Measurements from ENCODE around the gene ACTR2. TPM values are rescaled to one million over a fixed set of nuclear protein-coding genes. Genes with fewer than 3 reads are reported as not detected.

ACTR2 gene
- polyA plus RNA-seq, 1 experiment, result 57.9 TPM

DNA sequence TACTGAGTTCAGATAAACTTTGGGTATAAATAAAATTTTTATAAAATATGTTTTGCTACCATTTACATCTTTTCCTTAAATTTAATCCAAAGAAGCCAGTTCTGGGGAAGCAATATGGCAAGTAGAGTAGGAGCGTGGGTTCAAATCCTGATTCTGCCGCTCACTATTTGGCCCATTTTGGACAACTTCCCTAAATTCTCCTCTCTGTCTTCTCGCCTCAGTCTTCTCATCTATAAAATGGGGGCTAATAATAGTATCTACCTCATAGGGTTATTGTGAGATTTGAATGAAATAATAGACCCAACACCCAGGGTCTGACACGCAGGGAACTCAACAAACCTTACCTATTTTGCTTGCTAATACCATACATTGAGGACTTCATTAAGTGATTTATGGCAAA, 59.7 kb downstream of the ACTR2 start:
- no peak for DNase-seq (ENCODE audit: low read depth)
- no peaks in the 10 kb centered on the region for H3K36me3 ChIP-seq (ENCODE audit: control insufficient read depth, insufficient read depth, low read length)
- TF ChIP-seq, protein P1, sequence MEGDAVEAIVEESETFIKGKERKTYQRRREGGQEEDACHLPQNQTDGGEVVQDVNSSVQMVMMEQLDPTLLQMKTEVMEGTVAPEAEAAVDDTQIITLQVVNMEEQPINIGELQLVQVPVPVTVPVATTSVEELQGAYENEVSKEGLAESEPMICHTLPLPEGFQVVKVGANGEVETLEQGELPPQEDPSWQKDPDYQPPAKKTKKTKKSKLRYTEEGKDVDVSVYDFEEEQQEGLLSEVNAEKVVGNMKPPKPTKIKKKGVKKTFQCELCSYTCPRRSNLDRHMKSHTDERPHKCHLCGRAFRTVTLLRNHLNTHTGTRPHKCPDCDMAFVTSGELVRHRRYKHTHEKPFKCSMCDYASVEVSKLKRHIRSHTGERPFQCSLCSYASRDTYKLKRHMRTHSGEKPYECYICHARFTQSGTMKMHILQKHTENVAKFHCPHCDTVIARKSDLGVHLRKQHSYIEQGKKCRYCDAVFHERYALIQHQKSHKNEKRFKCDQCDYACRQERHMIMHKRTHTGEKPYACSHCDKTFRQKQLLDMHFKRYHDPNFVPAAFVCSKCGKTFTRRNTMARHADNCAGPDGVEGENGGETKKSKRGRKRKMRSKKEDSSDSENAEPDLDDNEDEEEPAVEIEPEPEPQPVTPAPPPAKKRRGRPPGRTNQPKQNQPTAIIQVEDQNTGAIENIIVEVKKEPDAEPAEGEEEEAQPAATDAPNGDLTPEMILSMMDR (IDR thresholded peaks at IDR 0.05; ENCODE audit: insufficient read depth, low read depth, low read length), result no peak
- H3K27me3 ChIP-seq (ENCODE audit: control insufficient read depth, insufficient read depth, low read length), result no peaks in the 10 kb centered on the region
- ChIA-PET CTCF (interaction anchor here (1.1 kb wide), 1 partner anchor 10 kb away, joined by 4 read pairs; no protein-coding TSS in a partner anchor), POLR2A (no interaction called here)
- no peak overlapping the region for H3K4me3 ChIP-seq (ENCODE audit: low read depth, low read length)

DNA sequence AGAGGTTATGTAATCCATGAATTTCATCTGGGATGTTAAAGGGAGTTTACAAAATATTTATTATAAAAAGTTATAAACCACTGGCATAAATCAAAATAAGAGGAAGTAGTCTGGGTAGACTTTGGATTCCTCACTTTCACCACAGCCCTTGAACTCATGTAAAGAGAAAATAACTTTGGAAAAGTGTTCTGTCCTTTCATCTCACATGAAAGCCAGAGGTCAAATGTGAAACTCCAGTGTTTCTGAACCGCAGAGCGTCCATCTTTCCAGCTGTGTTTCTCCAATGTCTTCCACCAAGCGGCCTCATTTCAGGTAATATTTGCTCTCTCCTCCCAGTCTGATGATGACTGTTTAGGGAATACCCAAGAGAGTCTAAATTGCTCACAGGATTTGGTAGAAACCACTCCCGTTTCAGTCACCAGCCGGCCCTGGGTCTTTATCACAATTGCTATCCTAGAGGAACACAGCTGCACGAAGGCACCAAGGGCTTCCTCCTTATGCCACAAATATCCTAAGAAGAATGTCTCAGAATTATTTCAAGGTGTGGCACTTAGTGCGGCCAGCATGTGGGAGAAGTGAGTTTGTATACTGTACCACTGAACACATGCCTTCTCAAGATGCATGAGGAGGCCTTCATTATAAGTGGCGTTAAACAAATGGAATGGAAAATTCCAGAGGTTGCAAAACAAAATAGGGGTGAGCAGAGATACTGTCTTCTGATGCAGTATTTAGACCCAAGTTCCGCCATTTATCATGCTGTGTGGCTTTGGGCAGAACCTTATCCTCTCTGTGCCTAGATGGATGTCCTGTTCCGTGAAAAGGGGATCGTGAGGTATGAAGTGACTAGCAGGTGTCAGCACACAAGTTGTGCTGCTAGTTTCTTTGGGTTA, 63.8 kb downstream of the ACTR2 start:
- peaks cover 1% of the 10 kb centered on the region; the same call in 1 of the 2 replicates for H3K27me3 ChIP-seq (ENCODE audit: control insufficient read depth, insufficient read depth, low read length)
- TF ChIP-seq, protein P1 (IDR thresholded peaks at IDR 0.05; ENCODE audit: insufficient read depth, low read depth, low read length), result 0 out of 2 replicates have a peak, but pooled peaks have one; percentile 5
- POLR2A ChIA-PET, result no interaction called here
- H3K4me3 ChIP-seq (ENCODE audit: low read depth, low read length), result no peak overlapping the region
- CTCF ChIA-PET, result interaction anchor here (0.6 to 1.2 kb wide), 3 partner anchors 26 to 436 kb away, joined by 4 to 5 read pairs (median 4); no protein-coding TSS in a partner anchor
- no peak for DNase-seq (ENCODE audit: low read depth)
- no peaks in the 10 kb centered on the region for H3K36me3 ChIP-seq (ENCODE audit: control insufficient read depth, insufficient read depth, low read length)

DNA sequence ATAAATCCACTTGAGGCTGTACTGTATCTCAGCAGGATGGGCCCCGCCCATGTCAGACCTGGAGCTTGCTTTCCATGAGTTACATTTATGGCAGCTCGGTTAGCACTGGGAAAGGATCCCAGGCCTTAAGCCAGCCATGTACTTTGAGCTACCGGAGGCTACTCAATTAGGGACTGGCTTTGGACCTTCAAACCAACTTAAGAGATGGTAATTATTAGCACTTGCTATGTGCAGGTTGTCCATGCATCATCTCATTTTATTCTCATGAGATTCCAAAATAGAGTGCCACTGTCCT, 64.4 kb downstream of the ACTR2 start:
- CTCF ChIA-PET, result interaction anchor here (0.7 to 1.2 kb wide), 2 partner anchors 26 to 142 kb away, joined by 4 to 5 read pairs; no protein-coding TSS in a partner anchor

DNA sequence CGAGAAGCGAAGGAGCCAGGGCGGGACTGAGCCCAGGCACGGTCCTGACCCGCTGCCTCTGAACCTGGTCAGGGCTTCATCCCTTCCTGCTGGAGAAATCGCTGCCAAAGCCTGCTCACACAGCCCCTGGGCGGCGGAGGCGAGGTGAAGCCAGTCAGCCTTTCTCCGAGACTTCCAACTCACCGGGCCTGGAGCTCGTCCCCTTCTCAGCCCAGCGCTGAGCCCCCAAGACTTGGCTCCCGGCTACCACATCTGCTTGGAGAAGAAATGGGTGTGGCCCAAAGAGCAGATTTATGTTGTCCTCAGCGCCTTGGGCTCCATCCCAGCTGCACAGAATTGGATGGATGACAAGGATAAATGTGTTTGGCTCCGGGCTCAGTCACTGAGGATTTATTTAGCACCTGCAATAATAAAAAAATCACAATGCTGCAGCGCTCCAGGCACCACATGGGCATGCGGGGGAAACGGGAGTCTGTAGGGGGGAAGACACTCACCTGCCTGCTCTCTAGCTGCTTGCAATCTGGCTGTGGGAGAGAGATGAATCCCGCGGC, 64.9 kb downstream of the ACTR2 start:
- Histone ChIP-seq H3K27me3 (ENCODE audit: control insufficient read depth, insufficient read depth, low read length) (peaks cover 1% of the 10 kb centered on the region; the same call in 1 of the 2 replicates), H3K36me3 (ENCODE audit: control insufficient read depth, insufficient read depth, low read length) (no peaks in the 10 kb centered on the region), H3K4me3 (ENCODE audit: low read depth, low read length) (no peak overlapping the region)
- CTCF ChIA-PET, result interaction anchor here (0.7 to 1.2 kb wide), 2 partner anchors 142 to 272 kb away, joined by 3 to 5 read pairs; no protein-coding TSS in a partner anchor
- POLR2A ChIA-PET, result no interaction called here
- TF ChIP-seq, protein P1 (IDR thresholded peaks at IDR 0.05; ENCODE audit: insufficient read depth, low read depth, low read length), result no peak
- DNase-seq (ENCODE audit: low read depth), result no peak

More for the DNA sequence above, 64.4 kb downstream of the ACTR2 start:
- Histone ChIP-seq H3K36me3 (ENCODE audit: control insufficient read depth, insufficient read depth, low read length) (no peaks in the 10 kb centered on the region), H3K4me3 (ENCODE audit: low read depth, low read length) (no peak overlapping the region), H3K27me3 (ENCODE audit: control insufficient read depth, insufficient read depth, low read length) (peaks cover 1% of the 10 kb centered on the region; the same call in 1 of the 2 replicates)
- POLR2A ChIA-PET, result no interaction called here
- DNase-seq (ENCODE audit: low read depth), result no peak
- TF ChIP-seq, protein P1 (IDR thresholded peaks at IDR 0.05; ENCODE audit: insufficient read depth, low read depth, low read length), result no peak

DNA sequence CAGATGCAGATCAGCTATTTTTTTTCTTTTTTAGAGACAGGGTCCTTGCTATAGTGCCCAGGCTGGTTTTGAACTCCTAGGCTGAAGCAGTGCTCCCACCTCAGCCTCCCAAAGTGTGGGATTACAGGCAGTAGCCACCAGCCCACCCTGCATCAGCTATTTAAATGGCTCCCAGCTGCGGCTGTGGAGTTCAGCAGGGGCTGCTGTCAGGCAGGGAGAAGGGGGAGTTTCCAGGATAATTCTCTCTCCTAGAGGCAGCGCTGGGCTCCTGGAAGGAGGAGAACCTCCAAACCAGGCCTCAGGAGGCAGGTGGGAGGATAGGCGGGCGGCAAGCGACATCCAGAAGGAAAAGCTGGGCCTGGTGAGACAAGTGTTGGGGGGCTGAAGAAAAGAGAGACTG, 65.7 kb downstream of the ACTR2 start:
- TF ChIP-seq, protein P1 (IDR thresholded peaks at IDR 0.05; ENCODE audit: insufficient read depth, low read depth, low read length), result no peak
- ChIA-PET CTCF (interaction anchor here (0.6 kb wide), 2 partner anchors 97 to 108 kb away, joined by 3 read pairs; no protein-coding TSS in a partner anchor), POLR2A (interaction anchor here (0.5 kb wide), 1 partner anchor 305 kb away, joined by 4 read pairs; no protein-coding TSS in a partner anchor)
- Histone ChIP-seq H3K36me3 (ENCODE audit: control insufficient read depth, insufficient read depth, low read length) (no peaks in the 10 kb centered on the region), H3K27me3 (ENCODE audit: control insufficient read depth, insufficient read depth, low read length) (peaks cover 1% of the 10 kb centered on the region; the same call in 1 of the 2 replicates), H3K4me3 (ENCODE audit: low read depth, low read length) (no peak overlapping the region)
- DNase-seq (ENCODE audit: low read depth), result no peak

Data from BJ (cell line).